ENCODE measurements around the gene HOXB7.

GRCh38 chr17:48584223-48584741 is 26.5 kb downstream of the HOXB7 start:
- no peak for TF ChIP-seq CTCF (IDR thresholded peaks at IDR 0.05)
- TF ChIP-seq POLR2A (IDR thresholded peaks at IDR 0.05) = no peak
- TF ChIP-seq EP300 (IDR thresholded peaks at IDR 0.05) = no peak
